PC-3 (cell line): ENCODE results near the gene BRINP1.

Source experiments
- EZH2 ChIP-seq: fragments of 300-600 bp; sonication (generic); IDR thresholded peaks from one replicate; pipeline ENCODE4 v1.6.1; 2017; ENCODE audit warnings: antibody characterized with exemption, mild to moderate bottlenecking, low read length; ENCODE audit not compliant: unreplicated experiment
- EZH2phosphoT487 ChIP-seq: fragments of 300-600 bp; sonication (generic); IDR thresholded peaks from 2 replicates; pipeline ENCODE4 v1.6.1; 2018; ENCODE audit warnings: mild to moderate bottlenecking, antibody characterized with exemption, low read length, borderline replicate concordance
- TF ChIP-seq, protein P1 (sequence below): fragments of 300-600 bp; sonication (generic); conservative IDR thresholded peaks from 2 replicates; pipeline ENCODE4 v1.5.1; 2017; ENCODE audit warnings: antibody characterized with exemption, low read depth, mild to moderate bottlenecking, low read length

DNA sequence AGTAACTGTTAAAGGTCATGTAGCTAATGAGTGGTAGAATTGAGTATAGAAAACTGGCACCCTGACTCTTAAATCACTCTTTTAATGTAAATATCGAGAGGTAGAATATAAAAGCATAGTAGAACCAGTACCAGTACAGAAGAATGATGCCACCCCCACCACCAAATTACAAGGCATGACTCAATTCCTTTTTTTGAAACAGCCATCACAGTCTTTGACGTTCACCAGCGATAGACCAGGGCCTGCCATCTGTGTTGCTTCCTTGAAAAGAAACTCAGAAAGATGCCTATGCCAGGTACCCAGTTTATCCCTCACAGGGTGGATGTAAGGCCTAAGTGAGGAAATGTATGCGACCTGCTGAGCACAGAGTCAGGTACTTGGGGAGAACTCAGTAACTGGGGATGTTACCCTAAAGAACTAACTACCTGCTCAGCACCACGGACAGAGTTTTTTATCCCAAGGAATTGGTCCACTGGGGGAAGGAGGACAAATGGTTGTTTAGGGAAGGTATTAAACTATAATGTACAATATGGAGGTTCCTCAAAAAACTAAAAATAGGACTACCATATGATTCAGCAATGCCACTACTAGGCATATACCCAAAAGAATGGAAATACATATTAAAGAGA lies 116.5 kb downstream of the BRINP1 start:
- TF ChIP-seq, protein P1, sequence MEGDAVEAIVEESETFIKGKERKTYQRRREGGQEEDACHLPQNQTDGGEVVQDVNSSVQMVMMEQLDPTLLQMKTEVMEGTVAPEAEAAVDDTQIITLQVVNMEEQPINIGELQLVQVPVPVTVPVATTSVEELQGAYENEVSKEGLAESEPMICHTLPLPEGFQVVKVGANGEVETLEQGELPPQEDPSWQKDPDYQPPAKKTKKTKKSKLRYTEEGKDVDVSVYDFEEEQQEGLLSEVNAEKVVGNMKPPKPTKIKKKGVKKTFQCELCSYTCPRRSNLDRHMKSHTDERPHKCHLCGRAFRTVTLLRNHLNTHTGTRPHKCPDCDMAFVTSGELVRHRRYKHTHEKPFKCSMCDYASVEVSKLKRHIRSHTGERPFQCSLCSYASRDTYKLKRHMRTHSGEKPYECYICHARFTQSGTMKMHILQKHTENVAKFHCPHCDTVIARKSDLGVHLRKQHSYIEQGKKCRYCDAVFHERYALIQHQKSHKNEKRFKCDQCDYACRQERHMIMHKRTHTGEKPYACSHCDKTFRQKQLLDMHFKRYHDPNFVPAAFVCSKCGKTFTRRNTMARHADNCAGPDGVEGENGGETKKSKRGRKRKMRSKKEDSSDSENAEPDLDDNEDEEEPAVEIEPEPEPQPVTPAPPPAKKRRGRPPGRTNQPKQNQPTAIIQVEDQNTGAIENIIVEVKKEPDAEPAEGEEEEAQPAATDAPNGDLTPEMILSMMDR, result no peak
- TF ChIP-seq EZH2 (no peak), EZH2phosphoT487 (no peak)
